ENCODE measurements around the gene TEDC2. TPM values are rescaled to one million over a fixed set of nuclear protein-coding genes. Genes with fewer than 3 reads are reported as not detected.

The TEDC2 gene
- total and polyA plus RNA-seq, 10 of the 15 experiments (the other 5 are each of a cell fraction or from before 2014, with no cell fraction given), result 0.23 to 47.9 (median 19.1) TPM

DNA sequence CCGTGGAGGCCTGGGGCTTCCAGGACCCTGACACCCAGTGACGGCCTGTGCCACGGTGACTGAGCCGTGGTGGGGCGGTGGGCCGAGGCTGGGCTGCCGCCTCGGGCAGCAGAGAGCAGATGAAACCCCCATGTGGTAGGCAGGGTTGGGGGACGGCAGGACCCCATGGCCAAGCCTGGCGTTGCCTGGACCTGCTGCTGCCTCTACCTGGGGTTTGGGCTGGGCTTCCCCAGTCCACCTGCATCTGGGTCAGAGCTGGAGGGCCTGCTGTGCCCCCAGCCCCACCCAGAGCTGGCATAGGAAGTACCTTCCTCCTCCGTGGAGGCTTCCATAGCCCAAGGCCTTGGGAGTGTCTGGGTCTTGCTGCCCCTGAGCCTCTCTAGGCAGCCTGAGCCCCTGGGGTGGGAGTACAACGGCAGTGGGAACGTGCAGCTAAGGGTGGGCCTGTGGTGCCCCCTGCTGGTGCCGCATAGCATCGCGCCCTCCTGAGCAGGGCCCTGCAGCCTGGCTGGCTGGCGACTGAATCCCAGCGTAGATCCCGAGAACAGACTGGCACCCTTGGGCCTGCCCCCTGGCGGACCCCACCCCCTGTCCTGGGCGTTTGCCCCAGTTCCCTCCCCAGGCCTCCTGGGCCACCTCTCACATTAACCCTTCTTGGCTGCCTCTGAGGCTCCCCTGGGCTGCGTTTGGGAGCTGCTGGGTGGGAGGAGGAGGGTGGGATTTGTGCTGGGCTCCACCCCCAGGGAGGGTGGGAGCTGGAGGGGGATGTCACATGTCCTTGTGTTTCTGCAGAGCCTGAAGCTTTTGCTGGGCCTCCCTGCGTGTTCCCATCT lies 41.2 kb downstream of the TEDC2 start:
- DNase-seq (ENCODE audit: low read depth, low spot score), result peak; percentile 23
- no peak for TF ChIP-seq CREM (IDR thresholded peaks at IDR 0.05; ENCODE audit: low read depth)
- no peak for TF ChIP-seq ZNF274 (IDR thresholded peaks at IDR 0.05; ENCODE audit: insufficient read depth, insufficient read length)
- TF ChIP-seq RB1 (IDR thresholded peaks at IDR 0.05; ENCODE audit: borderline replicate concordance), result peak; percentile 69; the same call in 1 of the 2 replicates
- peak; percentile 95 to 99 (median 99); a peak in 5 of 6 replicates for TF ChIP-seq CTCF (IDR thresholded peaks at IDR 0.05 in 2 of 3, conservative IDR thresholded peaks at IDR 0.05 in 1 of 3; ENCODE audit: control insufficient read depth in 2 of 3, extremely low read depth in 1 of 3, insufficient read depth in 1 of 3, low read depth in 3 of 3, low read length in 3 of 3)
- no peak for TF ChIP-seq PAX5 (IDR thresholded peaks at IDR 0.05; ENCODE audit: borderline replicate concordance, low read depth, low read length)
- no peak for TF ChIP-seq TAF1 (IDR thresholded peaks at IDR 0.05; ENCODE audit: borderline replicate concordance, low read depth, low read length)
- TF ChIP-seq ETV6 (conservative IDR thresholded peaks at IDR 0.05 in 1 of 2, IDR thresholded peaks at IDR 0.05 in 1 of 2; ENCODE audit: borderline replicate concordance in 1 of 2, low read depth in 1 of 2), result no peak
- no peak for TF ChIP-seq GABPA (IDR thresholded peaks at IDR 0.05; ENCODE audit: low read depth)
- TF ChIP-seq HDAC6 (IDR thresholded peaks at IDR 0.05; ENCODE audit: unreplicated experiment), result no peak
- TF ChIP-seq SREBF1 (IDR thresholded peaks at IDR 0.05; ENCODE audit: low read length), result no peak
- TF ChIP-seq RBBP5 (conservative IDR thresholded peaks at IDR 0.05), result no peak
- peak; percentile 57; the same call in 1 of the 2 replicates for TF ChIP-seq YY1 (IDR thresholded peaks at IDR 0.05; ENCODE audit: low read depth, low read length)
- TF ChIP-seq SREBF2 (IDR thresholded peaks at IDR 0.05; ENCODE audit: low read length), result no peak
- no peak for TF ChIP-seq YBX1 (IDR thresholded peaks at IDR 0.05)
- no peak for TF ChIP-seq SIN3A (IDR thresholded peaks at IDR 0.05; ENCODE audit: low read depth, low read length)
- no peak for TF ChIP-seq MEF2B (IDR thresholded peaks at IDR 0.05; ENCODE audit: partially characterized antibody, poor library complexity, severe bottlenecking)
- TF ChIP-seq EP300 (IDR thresholded peaks at IDR 0.05; ENCODE audit: borderline replicate concordance in 1 of 2, control insufficient read depth in 1 of 2, low read depth in 2 of 2, low read length in 2 of 2), result no peak
- no peak for TF ChIP-seq NRF1 (conservative IDR thresholded peaks at IDR 0.05; ENCODE audit: low read depth, low read length)
- TF ChIP-seq ZNF622 (IDR thresholded peaks at IDR 0.05), result no peak

More for the DNA sequence above, 41.2 kb downstream of the TEDC2 start:
- H3K4me1 ChIP-seq (ENCODE audit: control insufficient read depth, insufficient read depth, low read length), result no peaks in the 10 kb centered on the region
- no peaks in the 10 kb centered on the region for H3K9me3 ChIP-seq (replicated peaks; ENCODE audit: control insufficient read depth, insufficient read depth, low read length)
- H4K20me1 ChIP-seq (ENCODE audit: control insufficient read depth, insufficient read depth), result no peaks in the 10 kb centered on the region
- no peak overlapping the region for H3K4me3 ChIP-seq
- ChIA-PET SMC1A (ENCODE audit: uncharacterized antibody, unreplicated experiment) (interaction anchor here (0.7 to 2.5 kb wide), 6 partner anchors 11 to 251 kb away, joined by 3 to 17 read pairs (median 4); partner anchors contain the start of gene CCNF), CTCF (interaction anchor here (0.6 to 2.8 kb wide), 29 partner anchors 9 to 361 kb away, joined by 3 to 36 read pairs (median 4); partner anchors contain the start of genes ABCA3, CCNF, PDPK1 and TEDC2), POLR2A (interaction anchor here (0.7 to 1.5 kb wide), 5 partner anchors 26 to 232 kb away, joined by 3 to 7 read pairs (median 4); partner anchors contain the start of genes CCNF and TBC1D24), RAD21 (ENCODE audit: unreplicated experiment) (interaction anchor here (0.8 to 2.0 kb wide), 11 partner anchors 9 to 558 kb away, joined by 3 to 16 read pairs (median 4); partner anchors contain the start of genes CCNF, ECI1 and MSRB1)
- no peak overlapping the region for H3K4me2 ChIP-seq (ENCODE audit: control insufficient read depth, insufficient read depth)
- H3K27ac ChIP-seq (ENCODE audit: control insufficient read depth, insufficient read depth), result no peak overlapping the region
- intact Hi-C loops (cut with micrococcal nuclease; ENCODE audit: unreplicated experiment) (loop anchor here (2.0 to 10.0 kb wide), 4 partner anchors 68 to 306 kb away; partner anchors contain the start of genes ABCA3 and RNPS1), in situ Hi-C loops (cut with MboI) (no loop called here)
- FAIRE-seq (peak; percentile 66), ATAC-seq (peak; percentile 99)
- no peak overlapping the region for H3K9ac ChIP-seq (ENCODE audit: control insufficient read depth, insufficient read depth, low read length)
- no peaks in the 10 kb centered on the region for H3K79me2 ChIP-seq (ENCODE audit: control insufficient read depth, insufficient read depth, low read length)
- peak overlapping the region; percentile 64; the same call in 1 of the 2 replicates for H2AFZ ChIP-seq (ENCODE audit: control insufficient read depth, low read depth, low read length)
- BruUV-seq (replicated peaks), result no TSS peak
- WGBS (ENCODE audit: insufficient coverage, insufficient replicate concordance, low lambda C conversion rate, missing lambda C conversion rate), result 38% methylated on average over 22 of the region's 23 CpGs
- H3K36me3 ChIP-seq (ENCODE audit: control insufficient read depth in 2 of 2, insufficient read depth in 2 of 2, low read length in 1 of 2), result peaks cover 0 to 11% of the 10 kb centered on the region in 2 experiments; a peak in 2 of 4 replicates
- H3K27me3 ChIP-seq (replicated peaks in 1 of 2; ENCODE audit: control insufficient read depth in 2 of 2, insufficient read depth in 2 of 2, low read length in 1 of 2), result no peaks in the 10 kb centered on the region

Data from GM12878 (cell line).